Inferior parietal cortex (tissue), 1 donor: ENCODE data around the gene ATP2B3.

Source experiments
- DNase-seq: peaks from one replicate; pipeline ENCODE4 v3.0.0-alpha.2; 2016; ENCODE audit errors: extremely low spot score

Gene ATP2B3

DNA sequence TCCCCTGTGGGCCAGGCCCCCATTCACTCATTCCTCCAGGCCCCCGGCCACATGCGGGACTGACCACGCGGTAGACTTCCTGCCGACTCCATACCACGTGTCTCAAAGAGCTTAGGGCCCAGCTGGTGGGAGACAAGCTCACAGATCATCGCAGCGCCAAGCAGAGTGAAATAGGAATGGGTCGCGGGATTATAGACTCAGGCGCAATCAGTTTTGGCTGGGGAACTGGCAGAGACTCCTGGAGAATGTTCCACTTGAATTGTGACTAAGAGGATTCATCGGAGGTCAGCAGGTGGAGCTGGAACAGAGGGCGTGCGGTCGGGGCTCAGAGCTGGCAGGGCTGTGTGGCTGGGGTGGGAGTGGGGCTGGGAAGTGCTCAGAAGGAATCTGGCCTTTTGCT, 15.6 kb downstream of the ATP2B3 start:
- DNase-seq = no peak

DNA sequence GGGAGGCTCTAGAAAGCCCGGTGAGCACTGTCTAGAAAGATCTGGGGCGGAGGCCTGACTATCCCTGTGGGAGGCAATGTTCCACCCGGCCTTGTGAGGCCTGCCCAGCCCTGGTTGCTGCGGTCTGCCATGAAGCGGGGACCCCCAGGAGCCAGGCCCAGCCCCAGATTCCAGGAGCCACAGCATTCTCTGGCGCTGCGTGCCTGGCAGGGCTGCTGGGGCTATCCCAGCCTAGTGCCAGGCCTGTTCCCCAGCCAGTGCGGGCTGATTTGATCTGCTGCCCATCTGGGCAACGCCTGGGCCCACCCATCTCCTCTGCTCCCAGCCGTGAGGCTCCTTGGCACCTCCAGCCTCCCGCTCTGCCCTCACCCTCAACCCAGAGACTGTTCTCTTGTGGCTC, 19.6 kb downstream of the ATP2B3 start:
- DNase-seq = no peak

DNA sequence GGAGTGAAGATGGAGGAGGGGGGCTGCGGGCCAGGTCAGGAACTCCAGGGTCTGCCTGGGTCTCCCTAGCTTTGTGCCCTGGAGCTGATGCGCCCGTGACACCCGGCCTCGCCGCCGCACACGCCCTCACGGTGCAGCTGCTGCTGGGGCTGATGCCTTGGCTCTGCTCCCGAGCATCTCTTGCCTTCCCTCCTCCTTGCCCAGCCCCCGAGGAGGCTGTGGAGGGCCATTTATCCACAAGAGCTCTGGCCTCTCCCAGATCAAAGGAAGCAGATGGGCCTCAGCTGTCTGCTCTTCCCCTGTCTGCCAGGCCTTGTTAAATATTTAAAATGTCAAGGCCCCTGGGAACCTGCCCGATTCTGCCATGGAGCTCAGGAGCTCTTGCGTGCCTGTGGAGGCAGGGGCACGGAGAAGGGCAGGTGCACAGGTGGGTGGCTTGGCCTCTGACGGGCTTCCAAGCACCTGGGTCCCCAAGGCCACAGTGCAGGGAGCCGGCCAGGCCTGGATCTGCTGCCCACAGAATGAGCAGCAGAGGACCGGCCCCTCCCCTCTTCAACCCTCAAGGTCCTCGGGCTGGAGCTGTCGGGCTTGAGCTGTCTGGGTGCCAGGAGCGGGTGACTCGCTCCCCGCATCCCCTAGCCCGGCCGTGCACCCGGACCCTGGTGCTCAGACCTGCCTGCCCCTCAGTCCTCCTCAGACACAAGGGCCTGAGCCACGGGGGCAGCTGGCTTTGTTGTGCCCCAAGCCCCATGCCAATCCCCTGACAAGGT, 20.3 kb downstream of the ATP2B3 start:
- no peak for DNase-seq

DNA sequence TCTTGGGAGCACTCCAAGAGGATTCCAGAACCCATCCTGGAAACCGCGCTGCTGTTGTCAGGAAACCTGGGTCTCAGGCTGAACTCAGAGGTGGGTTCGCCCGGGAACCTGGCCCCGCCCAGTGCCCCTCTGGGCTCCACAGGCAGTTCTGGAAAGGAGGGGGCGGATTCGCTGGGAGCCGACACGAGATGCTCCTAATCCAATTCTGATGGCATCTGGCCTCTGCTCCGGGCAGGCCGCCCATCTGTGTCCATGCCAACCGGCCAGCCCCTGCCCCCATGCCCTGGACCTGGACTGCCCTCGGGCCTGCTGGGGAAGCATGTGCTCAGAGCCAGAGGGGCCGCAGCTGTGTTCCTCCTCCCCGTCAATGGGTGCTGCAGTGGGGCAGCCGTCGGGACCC, 21.0 kb downstream of the ATP2B3 start:
- DNase-seq = no peak

DNA sequence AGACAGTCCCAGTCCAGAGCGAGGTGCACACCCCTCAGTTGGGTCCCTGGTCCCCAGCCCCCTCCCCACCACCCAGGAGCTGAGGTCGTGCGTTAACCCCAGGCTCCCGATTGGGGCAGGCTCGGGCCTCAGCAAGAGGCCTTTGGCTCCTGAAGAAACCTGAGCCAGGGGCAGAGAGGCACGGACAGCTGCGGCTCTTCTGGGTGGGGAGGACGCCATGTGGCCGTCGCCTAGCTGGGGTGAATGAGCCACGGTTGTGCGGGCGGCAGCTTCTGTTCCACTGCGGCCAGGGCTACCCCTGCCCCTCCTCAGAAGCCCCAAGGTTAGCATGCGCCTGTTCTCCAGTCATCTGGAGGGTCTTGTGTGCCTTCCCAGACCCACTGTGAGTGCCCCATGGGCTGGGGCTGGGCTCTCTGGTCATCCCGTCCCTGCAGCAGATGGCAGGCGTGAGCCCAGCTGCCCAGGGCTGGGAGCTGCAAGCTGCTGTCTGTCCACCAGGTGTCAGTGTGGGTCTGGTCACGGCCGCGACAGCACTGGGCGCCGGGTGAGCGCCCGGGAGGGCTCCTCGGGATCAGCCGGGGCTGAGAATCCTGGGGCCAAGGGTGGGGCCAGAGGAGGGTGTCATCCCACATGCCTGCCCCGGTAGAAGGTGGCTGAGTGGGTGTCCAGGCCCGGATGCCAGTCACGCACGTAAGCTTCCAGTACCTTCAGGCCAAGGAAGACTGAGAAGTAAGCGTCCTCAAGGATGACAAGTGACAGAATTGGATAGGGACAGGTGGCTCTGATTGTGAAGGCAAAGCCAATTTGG, 21.9 kb downstream of the ATP2B3 start:
- peak; percentile 62 for DNase-seq

DNA sequence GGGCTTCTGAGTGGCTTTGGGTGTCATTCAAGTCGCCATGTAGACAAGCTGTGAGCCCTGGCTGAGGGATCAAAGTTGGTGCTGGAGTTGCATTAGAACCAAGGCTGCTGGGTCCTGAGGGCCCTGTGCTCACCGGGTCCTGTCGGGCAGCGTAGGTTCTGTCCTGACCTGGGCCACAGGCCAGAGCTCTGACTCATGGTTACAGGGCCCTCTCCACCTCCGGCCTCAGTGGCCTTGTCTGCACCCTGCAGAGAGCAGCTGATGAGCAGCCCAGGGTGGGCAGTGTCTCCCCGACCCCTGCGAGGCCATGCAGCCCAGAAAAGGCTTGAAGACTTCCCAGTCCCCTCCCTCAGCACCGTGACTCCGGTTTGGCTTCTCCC, 22.5 kb downstream of the ATP2B3 start:
- no peak for DNase-seq

DNA sequence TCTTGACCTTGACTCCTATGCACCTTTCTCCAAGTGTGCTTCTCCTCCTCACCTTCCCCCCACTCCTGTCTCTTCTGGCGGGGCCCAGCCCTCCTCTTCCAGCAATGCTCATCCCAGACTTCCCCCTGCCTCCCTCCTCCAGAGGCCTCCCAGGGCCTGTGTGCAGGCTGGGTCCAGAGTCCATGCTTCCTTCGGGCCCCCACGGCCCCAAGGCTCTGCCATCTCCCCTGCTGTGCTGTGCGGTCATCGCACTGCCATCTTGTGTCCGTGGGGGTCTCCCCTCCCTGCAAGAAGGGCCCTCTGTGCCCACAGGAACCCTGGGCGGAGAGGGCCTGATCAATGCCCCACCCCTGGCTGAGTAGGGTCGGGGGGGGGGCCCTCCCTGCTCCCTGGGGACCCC, 27.3 kb downstream of the ATP2B3 start:
- DNase-seq = no peak

DNA sequence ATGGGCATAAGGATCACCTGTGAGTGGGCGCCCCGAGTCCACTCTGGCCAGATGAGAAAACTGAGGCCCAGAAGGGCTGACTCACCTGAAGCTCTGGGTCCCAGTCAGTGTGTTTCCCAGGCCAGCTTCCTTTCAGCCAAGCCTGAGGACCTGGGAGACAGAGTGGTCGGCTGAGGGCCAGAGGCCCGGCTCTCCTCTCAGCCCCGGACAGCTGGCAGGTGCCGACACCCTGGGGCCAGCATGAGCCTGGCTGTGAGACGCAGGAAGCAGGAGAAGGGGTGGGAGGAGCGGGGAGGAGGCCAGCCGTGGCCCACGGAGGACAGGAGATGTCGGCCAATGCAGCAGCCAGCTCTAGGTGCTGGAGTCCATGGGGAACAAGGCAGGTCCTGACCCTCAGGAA, 28.9 kb downstream of the ATP2B3 start:
- no peak for DNase-seq

DNA sequence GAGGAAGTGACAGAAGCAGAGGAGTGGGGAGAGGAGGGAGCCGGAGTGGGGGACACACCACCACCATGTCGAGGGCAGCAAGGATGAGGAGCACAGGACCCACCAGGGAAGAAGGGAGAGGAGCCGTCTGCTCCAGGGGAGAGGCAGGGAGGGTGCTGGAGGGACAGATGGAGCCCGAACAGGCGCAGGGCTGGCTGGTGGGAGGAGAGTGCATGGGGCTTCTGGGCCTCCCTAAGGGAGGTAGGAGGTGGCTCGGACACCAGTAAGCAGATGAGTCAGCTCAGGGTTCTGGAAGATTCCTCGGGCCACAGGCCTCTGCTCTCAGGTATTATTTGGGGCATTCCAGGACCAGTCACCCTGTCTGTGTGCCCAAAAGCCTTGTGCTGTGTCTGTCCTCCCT, 29.8 kb downstream of the ATP2B3 start:
- no peak for DNase-seq

DNA sequence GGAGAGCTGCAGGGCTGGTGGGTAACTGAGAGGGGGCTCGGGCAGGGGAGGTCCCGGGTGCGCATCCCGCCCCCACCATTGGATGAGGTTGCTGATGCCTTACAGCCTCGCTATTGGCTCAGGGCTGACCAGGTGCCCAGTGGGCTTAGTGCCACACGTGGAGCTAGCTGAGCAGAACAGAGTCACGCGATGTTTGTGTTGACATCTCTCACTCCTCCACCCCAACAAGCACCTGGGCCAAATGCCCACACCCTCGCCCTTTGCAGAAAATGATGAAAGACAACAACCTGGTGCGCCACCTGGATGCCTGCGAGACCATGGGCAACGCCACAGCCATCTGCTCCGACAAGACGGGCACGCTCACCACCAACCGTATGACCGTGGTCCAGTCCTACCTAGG, 31.8 kb downstream of the ATP2B3 start:
- no peak for DNase-seq

DNA sequence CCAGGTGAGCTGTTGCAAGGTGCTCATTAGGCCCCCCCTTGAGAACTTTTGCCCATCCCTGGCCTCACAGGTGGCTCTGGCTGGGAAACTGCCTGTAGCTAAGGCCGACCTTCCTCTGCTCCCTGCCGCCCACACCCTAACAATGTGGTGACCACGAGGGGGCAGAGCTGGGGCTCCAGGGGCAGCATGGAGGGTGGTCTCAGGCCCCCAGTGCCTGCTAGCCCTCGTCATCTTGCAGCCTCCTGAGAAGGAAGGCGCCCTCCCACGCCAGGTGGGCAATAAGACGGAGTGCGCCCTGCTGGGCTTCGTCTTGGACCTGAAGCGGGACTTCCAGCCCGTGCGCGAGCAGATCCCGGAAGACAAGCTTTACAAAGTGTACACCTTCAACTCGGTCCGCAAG, 32.4 kb downstream of the ATP2B3 start:
- DNase-seq = no peak

DNA sequence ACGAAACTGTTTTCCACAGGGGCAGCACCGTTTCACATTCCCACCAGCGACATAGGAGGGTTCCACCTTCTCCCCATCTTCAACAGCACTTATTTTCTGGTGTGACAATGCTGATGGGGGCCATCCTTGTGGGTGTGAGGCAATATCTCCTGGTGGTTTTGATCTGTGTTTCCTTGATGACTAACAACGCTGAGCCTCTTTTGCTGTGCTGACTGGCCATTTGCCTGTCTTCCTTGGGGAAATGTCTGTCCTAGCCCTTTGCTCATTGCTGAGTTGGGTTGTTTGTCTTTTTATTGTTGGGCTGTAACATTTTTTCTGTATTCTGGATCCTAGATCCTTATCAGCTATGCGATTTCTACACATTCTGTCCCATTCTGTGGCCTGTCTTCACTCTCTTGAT, 33.7 kb downstream of the ATP2B3 start:
- DNase-seq = no peak

DNA sequence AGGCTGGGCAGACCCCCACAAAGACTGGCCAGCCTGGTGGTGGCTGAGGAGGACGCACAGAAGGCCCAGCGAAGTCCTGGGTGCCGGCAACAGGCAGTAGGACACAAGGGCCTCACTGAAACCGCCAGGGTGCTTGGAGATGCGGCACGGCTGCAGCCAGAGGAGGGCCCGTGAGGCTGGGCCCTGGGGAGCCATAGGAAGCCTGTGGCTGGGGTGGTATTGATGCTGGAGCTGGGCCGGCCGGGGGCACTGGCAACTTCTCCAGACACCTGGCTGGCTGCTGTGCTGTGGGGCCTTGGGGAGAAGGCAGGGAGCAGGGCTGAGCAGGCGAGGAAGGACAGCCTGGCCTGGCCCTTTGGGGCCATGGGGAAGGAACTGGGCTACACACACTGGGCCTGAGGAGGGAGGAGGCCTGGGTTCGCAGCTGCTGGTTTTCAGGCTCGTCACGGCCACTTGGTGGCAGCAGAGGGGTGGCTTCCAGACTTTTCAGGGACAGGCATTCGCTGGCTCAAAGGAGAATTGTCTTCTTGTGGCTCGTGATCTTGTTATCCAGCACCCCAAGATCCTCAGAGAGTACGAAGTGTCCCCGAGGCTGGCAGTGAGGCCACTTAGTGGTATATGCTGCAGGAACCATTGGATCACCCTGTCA, 37.2 kb downstream of the ATP2B3 start:
- DNase-seq = peak; percentile 75

DNA sequence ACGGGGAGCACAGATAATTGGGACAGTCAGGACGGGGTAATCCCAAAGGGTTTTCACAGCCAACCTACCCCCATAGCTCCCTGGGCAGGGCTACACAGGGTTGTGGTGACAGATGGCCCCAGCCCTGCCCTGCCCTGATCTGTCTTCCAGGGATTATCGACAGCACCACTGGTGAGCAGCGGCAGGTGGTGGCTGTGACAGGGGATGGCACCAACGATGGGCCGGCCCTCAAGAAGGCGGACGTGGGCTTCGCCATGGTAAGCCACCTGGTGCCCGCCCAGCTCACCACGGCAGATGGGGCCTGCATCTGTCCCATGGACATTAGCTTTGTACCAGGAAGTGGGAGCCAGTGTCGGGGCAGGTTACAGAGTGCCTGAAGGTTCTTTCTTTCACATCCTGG, 39.3 kb downstream of the ATP2B3 start:
- no peak for DNase-seq

DNA sequence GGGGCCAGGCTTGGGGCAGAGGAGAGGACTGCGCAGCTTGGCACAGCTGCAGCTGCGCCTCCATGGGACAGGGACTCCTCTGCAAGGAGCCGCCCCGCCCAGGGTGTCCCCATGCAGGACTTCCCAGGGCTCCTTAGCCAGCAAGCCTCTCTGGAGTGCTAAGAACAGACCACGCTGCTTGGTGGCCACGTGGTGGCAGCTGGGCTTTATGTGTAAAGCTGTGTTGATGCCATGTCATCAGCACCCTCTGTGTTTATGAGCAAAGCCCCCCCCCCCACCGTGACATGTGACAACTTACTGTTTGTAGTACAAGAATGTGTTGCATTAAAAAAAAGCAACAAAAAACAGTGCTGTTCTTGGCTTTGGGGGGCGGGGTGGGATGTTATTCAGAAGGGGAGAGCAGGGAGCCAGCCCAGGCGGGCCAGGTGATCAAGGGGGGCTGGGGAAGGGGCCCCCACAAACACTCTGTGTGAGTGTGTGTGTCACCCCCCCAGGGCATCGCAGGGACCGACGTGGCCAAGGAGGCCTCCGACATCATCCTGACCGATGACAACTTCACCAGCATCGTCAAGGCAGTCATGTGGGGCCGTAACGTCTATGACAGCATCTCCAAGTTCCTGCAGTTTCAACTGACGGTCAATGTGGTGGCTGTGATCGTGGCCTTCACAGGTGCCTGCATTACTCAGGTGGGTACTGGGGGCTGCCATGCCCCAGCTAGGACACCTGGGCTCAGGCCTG, 40.3 kb downstream of the ATP2B3 start:
- DNase-seq = no peak

DNA sequence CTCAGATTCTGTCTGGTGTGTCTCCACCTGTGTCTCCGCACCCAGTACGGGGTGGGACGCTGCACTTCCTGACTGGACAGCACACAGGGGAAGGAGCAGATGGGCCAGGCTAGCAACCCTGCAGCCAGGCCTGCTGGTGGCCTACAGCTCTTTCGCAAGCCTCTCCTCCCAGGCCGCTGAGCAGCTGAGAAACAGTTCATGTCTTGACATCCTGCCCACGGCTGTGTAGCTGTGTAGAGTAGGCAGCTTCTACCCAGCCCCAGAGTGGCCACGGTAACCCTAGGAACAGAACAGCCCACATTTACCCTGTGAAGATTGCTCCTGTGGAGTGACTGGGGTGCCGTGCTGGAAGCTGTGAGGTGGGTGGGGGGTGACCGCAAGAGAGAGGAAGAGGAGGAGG, 42.6 kb downstream of the ATP2B3 start:
- DNase-seq = no peak

DNA sequence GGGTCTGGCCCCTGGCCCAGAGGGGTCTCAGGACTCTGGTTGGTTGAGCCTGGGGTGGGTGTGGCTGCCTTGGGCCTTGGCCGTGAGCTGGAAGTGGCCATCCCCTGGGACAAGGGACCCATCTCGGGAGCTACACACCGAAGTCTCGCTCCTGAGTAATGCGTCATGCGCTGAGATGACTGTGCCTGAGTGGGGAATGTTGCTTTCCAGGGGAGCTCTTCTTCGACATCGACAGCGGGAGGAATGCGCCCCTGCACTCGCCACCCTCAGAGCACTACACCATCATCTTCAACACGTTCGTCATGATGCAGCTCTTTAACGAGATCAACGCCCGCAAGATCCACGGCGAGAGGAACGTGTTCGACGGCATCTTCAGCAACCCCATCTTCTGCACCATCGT, 43.0 kb downstream of the ATP2B3 start:
- no peak for DNase-seq

DNA sequence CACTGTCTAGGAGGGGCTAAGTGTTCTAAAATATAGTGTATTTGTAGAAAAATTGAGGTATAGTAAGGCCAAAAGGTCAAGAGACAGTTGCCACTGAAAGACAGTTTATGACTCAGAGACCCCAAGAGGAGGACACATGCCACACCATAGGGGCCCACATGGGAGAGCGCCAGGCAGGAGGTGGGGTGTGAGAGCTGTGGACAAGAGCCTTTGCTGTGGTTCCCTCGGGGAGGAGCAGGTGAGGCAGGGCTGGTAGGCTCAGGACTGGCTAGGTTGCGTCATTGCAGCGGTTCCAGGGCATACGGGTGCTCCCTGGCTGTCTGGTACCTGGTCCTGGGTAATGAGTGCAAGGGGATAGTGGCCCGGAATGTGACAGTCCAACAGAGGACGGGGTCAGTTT, 43.9 kb downstream of the ATP2B3 start:
- no peak for DNase-seq

DNA sequence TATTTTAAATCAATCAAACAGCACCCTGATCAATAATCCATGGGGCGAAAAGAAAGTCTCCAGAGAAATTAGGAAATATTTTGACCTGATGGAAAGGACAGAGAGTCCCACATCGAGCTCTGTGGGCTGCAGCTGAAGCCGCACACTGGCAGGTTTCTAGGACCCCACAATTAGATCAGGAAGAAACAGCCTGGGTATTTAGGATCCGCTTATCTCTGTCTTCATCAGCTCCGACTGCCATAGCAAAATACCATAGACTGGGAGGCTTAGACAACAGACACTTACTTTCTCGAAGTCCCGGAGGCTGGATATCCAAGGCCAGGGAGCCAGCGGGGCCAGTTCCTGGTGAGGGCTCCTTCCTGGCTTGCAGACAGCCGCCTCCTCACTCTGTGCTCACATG, 45.1 kb downstream of the ATP2B3 start:
- DNase-seq = no peak

DNA sequence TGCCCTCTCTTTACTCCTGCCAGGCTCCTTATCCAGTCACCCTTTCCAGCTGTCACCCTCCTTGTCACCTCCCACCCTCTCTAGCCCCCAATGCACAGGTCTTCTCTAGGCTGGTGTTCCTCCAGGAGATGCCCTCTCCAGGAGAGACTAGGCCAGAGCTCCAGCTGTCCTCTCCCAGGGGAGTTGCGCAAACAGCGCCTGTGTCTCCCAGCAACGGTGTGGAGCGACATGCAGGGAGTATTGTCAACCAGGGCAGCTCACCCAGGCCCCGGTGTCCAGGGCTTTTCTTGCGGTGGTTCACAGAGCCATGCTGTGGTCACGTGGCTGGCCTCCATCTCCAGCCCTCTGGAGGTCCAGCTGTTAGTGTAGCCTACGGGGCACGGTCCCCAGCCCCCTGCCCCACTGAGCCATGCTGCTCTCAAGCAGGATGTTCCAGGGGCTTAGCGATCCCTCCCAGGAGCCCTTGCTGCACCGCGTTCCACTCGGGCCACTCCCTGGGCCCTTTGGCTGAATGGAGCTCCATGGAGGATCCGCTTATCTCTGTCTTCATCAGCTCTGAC, 46.7 kb downstream of the ATP2B3 start:
- DNase-seq = no peak

DNA sequence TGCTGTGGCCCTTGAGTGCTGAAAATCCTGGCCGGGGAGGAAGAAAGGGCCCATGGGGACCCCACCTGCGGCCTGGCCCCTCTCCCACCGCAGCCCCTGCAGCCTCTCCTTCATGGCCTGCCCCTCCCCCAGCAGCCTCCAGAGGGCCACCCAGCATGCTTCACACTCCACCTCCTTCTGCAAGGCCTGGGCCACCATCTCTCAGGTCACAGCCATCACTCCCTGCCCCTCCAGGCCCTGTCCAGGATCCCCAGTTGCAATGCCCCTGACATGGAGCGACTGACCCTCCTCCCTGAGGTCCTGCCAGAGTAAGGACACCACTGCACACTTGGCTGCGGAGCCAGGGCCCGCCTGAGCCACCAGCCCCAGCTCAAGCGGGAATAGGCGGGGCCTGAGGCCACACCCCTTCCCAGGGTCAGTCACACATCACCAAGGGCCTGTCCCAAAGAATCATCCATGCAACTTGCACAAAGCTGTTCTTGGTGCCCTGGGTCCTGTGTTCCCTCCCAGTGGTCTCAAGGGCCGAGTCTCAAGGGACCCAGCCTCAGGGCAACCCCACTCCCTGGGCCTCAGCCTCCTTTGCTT, 48.6 kb downstream of the ATP2B3 start:
- no peak for DNase-seq
